Rectal smooth muscle tissue (tissue), 1 donor: Measurements from ENCODE around the gene TADA1.

Source experiments
- H3K27ac ChIP-seq: one replicate; pipeline ENCODE4 v1.7.0; 2013; ENCODE audit warnings: low read depth, low read length, inconsistent platforms
- H3K27me3 ChIP-seq: one replicate; pipeline ENCODE4 v1.7.0; 2013; ENCODE audit warnings: low read length; ENCODE audit not compliant: control insufficient read depth, insufficient read depth
- H3K36me3 ChIP-seq: one replicate; pipeline ENCODE4 v1.7.0; 2013; ENCODE audit warnings: low read length; ENCODE audit not compliant: control insufficient read depth, insufficient read depth
- H3K4me1 ChIP-seq: one replicate; pipeline ENCODE4 v1.7.0; 2013; ENCODE audit warnings: low read length; ENCODE audit not compliant: control insufficient read depth, insufficient read depth
- H3K4me3 ChIP-seq: one replicate; pipeline ENCODE4 v1.7.0; 2013; ENCODE audit warnings: low read length
- H3K9ac ChIP-seq: one replicate; pipeline ENCODE4 v1.7.0; 2013; ENCODE audit warnings: low read length

TADA1 gene

DNA sequence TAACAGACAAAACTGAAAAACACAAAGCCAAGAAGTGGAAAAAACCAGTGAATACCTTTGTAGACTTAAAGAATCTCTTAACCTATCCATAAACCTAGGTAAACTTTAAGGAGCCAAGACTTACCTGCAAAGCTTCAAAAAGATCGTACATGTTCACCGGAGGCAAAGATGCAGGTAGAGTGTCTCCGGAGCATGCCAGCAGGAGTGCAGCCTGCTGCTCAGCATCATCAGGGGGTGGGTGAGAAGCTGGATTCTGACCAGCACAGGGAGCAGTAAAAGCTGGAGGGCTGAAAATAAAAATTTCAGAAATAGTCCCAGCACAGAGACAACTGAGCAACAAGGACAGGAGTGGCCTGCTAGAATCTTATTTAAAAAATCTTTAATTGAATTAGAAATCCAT lies 18.1 kb downstream of the TADA1 start:
- Histone ChIP-seq H3K9ac (no peak overlapping the region), H3K36me3 (peaks cover 17% of the 10 kb centered on the region), H3K27ac (no peak overlapping the region), H3K4me1 (no peaks in the 10 kb centered on the region), H3K27me3 (no peaks in the 10 kb centered on the region), H3K4me3 (no peak overlapping the region)

DNA sequence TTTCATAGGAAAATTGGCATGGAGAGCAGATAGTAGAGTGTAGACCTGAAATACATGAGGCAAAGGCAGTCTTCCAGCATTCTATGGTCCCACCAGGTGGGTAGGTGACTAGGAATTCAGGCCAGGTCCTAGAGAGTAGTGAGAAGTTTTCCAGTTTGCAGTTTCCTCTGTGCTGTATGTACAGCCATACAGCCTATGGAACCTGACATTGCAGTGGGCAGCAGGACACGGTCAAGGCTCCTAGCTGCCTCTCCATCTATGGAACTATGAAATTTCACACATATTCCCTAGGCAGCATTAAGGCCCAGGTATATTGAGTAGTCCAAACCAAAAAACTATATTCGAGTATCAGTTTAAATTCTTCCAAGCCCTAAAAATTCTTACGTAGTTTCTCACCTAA lies 20.5 kb downstream of the TADA1 start:
- peaks cover under 1% of the 10 kb centered on the region for H3K4me1 ChIP-seq
- H3K4me3 ChIP-seq, result no peak overlapping the region
- H3K36me3 ChIP-seq, result peaks cover 18% of the 10 kb centered on the region
- no peak overlapping the region for H3K9ac ChIP-seq
- H3K27ac ChIP-seq, result no peak overlapping the region
- H3K27me3 ChIP-seq, result no peaks in the 10 kb centered on the region

GRCh38 chr1:166852918-166853317 lies 23.1 kb downstream of the TADA1 start:
- Histone ChIP-seq H3K4me3 (no peak overlapping the region), H3K4me1 (peaks cover 2% of the 10 kb centered on the region), H3K27ac (no peak overlapping the region), H3K9ac (no peak overlapping the region), H3K27me3 (no peaks in the 10 kb centered on the region), H3K36me3 (peaks cover 30% of the 10 kb centered on the region)

DNA sequence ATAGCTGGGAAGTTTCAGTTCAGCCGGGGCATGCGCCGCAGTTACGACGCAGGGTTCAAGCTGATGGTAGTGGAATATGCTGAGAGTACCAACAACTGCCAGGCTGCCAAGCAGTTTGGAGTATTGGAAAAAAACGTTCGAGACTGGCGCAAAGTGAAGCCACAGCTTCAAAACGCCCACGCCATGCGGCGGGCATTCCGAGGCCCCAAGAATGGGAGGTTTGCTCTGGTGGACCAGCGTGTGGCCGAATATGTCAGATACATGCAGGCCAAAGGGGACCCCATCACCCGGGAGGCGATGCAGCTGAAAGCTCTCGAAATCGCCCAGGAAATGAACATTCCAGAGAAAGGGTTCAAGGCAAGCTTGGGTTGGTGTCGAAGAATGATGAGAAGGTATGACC lies 26.9 kb downstream of the TADA1 start:
- H3K9ac ChIP-seq, result no peak overlapping the region
- no peak overlapping the region for H3K27ac ChIP-seq
- peaks cover 2% of the 10 kb centered on the region for H3K4me1 ChIP-seq
- peaks cover 27% of the 10 kb centered on the region for H3K36me3 ChIP-seq
- no peak overlapping the region for H3K4me3 ChIP-seq
- no peaks in the 10 kb centered on the region for H3K27me3 ChIP-seq

GRCh38 chr1:166848193-166848592 lies 27.9 kb downstream of the TADA1 start:
- Histone ChIP-seq H3K36me3 (peaks cover 27% of the 10 kb centered on the region), H3K27me3 (no peaks in the 10 kb centered on the region), H3K27ac (no peak overlapping the region), H3K9ac (no peak overlapping the region), H3K4me3 (no peak overlapping the region), H3K4me1 (peaks cover 11% of the 10 kb centered on the region)

DNA sequence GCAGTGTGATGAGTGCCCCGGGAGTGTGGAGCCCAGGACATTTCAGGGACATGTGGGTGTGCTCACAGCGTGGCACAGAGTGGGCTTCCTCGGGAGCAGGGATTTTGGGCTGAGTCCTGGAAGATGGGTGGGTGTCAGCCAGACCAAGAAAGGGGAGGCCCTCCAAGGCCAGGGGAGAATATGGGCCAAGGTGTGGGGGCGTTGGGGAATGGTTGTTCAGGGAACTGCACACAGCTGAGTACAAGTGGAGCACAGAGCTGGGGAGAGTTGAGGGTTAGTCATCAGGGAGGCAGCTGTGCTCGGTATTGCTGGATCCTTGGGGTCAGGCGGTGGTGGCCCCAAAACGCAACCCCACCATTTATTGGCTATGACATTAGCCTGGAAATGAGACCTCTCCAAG lies 31.3 kb downstream of the TADA1 start:
- H3K9ac ChIP-seq, result no peak overlapping the region
- no peak overlapping the region for H3K27ac ChIP-seq
- no peaks in the 10 kb centered on the region for H3K27me3 ChIP-seq
- H3K4me3 ChIP-seq, result no peak overlapping the region
- peaks cover 29% of the 10 kb centered on the region for H3K4me1 ChIP-seq
- H3K36me3 ChIP-seq, result peaks cover 22% of the 10 kb centered on the region

DNA sequence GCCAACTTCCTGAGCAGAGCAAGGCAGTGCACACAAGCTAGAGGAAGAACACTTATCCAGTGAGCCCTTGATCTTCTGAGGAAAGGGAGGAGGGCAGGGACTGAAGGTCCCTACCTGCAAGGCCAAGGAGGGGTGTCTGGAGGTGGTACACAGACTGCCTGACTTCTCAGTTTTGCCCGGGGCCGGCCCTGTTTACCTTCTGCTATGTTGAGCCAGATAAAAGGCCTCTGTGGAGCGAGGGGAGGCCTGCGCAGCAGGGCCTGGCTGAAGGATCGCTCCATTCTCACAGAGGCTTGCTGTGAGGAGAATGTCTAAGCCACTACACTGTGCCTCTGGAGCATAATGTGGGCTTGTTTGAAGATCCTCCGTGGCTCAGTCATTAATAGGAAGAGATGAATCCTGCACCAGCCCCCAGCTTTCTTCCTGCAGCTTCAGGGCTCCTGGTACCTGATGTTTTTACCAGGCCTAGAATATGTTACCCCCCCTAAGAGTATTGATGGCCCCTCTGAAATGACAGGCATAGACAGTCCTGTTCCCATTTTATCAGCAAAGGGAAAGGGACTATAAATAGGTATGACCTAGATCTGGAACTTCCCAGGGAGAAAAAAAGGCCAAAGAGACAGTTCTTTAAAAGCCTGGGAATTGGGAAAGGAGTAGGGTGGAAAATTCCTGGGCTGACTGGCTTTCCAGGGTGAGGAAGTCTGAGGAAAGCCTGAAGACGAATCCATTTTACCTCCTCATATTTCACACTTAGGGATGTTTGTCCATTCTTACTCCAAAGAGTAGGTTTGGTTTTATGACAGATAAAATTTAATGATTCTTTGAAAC lies 32.1 kb downstream of the TADA1 start:
- Histone ChIP-seq H3K4me3 (no peak overlapping the region), H3K9ac (no peak overlapping the region), H3K4me1 (peaks cover 29% of the 10 kb centered on the region), H3K27ac (no peak overlapping the region), H3K27me3 (no peaks in the 10 kb centered on the region), H3K36me3 (peaks cover 15% of the 10 kb centered on the region)

DNA sequence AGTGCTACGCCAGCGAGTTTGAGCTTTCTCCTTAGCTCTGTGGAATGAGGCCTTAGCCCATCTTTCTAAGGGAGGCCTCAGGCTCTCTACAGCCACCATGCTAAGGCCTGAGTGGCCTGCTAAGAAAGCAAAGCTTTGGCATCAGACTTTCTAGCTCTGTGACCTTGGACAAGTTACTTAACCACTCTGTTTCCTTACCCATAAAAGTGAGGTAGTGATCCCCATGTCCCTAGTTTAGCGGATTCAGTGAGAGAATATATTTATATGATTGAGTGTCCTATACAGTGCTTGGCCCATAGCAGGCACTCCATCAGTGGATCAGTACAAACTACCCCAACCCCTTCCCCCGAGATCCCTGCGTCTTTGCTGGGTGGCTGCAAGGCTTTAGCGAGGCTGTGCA lies 32.7 kb downstream of the TADA1 start:
- no peak overlapping the region for H3K4me3 ChIP-seq
- no peaks in the 10 kb centered on the region for H3K27me3 ChIP-seq
- no peak overlapping the region for H3K9ac ChIP-seq
- peaks cover 14% of the 10 kb centered on the region for H3K36me3 ChIP-seq
- H3K4me1 ChIP-seq, result peaks cover 29% of the 10 kb centered on the region
- no peak overlapping the region for H3K27ac ChIP-seq

DNA sequence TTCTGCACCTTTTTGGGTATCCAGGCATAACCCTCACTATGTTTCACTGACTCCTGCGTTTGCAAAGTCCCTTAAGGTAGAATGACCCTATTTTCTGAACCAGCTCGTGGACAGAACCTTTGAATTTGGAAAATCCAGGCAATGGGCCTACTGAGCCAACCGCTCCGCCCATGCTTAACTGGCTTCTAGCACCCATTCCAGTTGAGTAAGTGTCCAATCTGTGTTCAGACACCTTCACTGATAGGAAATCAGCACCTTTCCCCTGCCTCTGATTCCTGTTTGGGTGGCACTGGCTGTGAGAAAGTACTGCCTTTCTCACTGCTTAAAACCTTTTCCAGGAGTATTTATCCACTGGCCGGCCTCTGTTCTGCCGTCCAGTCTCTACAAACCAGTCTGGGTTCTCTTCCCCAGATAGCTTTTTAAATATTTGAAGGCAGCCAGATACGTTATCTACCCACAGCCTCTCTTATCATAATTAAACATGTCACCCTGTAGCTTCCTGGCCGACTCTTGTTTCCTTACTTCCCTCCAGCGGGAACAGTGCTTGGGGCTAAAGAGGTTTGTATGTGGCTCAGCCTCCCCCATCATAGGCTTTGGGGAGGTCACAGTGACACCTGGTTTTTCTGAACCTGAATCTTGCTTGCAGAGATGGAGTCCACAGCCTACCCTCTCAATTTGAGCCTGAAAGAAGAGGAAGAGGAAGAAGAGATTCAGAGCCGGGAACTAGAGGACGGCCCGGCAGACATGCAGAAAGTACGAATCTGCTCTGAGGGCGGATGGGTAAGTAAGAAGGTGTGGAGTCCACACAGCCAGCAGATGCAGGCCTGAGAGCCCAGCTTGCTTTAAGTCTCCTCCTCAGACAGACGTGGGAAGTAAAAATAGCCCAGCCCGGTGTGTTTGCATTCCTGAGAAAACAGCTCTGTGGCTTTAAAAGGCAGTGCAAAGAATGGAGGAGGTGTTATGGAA lies 35.5 kb downstream of the TADA1 start:
- H3K36me3 ChIP-seq, result peaks cover 10% of the 10 kb centered on the region

GRCh38 chr1:166839600-166840308 lies 36.3 kb downstream of the TADA1 start:
- no peaks in the 10 kb centered on the region for H3K27me3 ChIP-seq
- peak overlapping the region; percentile 94 for H3K27ac ChIP-seq
- H3K4me1 ChIP-seq, result peaks cover 29% of the 10 kb centered on the region
- H3K36me3 ChIP-seq, result peaks cover 10% of the 10 kb centered on the region
- peak overlapping the region; percentile 95 for H3K4me3 ChIP-seq
- peak overlapping the region; percentile 8 for H3K9ac ChIP-seq

More for the DNA sequence above, 35.5 kb downstream of the TADA1 start:
- Histone ChIP-seq H3K4me3 (peak overlapping the region; percentile 73), H3K27me3 (no peaks in the 10 kb centered on the region), H3K9ac (peak overlapping the region; percentile 8), H3K4me1 (peaks cover 29% of the 10 kb centered on the region), H3K27ac (peak overlapping the region; percentile 40)

DNA sequence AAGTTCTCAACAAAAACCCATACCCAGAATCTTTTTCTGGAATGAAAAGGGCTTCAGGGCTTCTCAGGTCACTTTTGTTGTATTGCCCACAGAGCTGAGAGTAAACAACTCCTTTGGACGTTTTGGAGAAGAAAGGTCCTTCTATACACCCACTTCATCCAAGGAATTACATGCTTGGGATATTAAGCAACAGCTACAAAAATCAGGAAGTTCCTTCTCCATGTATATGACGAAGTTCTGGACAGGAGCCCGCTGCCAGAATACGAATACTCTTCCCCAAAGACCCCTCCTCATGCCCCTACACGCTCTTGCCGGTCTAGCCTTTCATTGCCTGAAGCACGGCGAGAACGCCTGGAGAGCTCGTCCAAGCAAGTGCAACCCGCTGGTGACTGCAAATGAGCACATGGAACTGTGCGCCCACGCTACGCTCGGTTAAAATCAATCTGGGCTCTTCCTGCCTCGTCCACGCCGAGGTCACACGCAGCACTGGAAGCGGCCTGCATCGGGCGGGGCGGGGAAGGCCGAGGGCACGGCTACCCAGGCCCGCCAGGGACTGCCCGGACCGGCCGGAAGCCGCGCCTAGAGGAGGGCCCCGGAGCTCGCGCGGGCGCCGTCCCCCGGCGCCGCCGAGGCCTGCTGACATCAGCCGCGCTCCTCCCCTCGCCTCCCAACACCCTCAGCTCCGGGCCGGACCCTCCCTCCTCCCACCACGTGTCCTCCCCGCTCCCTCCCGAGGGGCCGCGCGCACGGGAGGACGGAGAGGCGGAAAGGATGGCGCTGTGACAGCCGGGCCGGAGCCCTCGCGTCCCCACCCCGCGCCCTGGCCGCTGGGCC lies 37.1 kb downstream of the TADA1 start, which contains the start of gene POGK:
TSS of gene POGK (plus strand) at position 710 of the 834 bp plus-strand sequence. CDS start 1,482 bp downstream, outside the sequence.
- peak within 1 kb of the TSS; percentile 95 for H3K4me3 ChIP-seq
- H3K4me1 ChIP-seq, result peaks cover 28% of the 10 kb centered on the region
- H3K27ac ChIP-seq, result peak within 1 kb of the TSS; percentile 94
- peak within 1 kb of the TSS; percentile 84 for H3K9ac ChIP-seq
- peaks cover 10% of the 10 kb centered on the region for H3K36me3 ChIP-seq
- no peaks in the 10 kb centered on the region for H3K27me3 ChIP-seq
